Spleen (tissue), 7 donors: ENCODE data around the gene TOM1L1.

Experiments used
- POLR2AphosphoS5 ChIP-seq, 3 donors: sonication (generic); formaldehyde crosslinking; IDR thresholded peaks; one replicate each; pipeline ENCODE4 v1.5.1; 2017; ENCODE audit warnings: antibody characterized with exemption in 3 of 3
- TF ChIP-seq, protein P1 (sequence below), 11 experiments: fragments of 200-600 bp in 7 of 11; fragments of 450-650 bp in 4 of 11; sonication (generic) in 4 of 11; IDR thresholded peaks in 8 of 11; conservative IDR thresholded peaks in 3 of 11; 1 replicate in 7 of 11; 2 replicates in 4 of 11; pipeline versions ENCODE4 v1.4.0 to v1.8.0; 2016 to 2021; ENCODE audit warnings: antibody characterized with exemption in 11 of 11, inconsistent platforms in 4 of 11, mild to moderate bottlenecking in 1 of 11
- donor health status: DM: no; HTN: no; CAD: no; lungs with moderate emphysema.
- donor health status: DM: no; HTN: no; CAD: no.
- donor health status: DM: no; HTN: no; CAD: no.

DNA sequence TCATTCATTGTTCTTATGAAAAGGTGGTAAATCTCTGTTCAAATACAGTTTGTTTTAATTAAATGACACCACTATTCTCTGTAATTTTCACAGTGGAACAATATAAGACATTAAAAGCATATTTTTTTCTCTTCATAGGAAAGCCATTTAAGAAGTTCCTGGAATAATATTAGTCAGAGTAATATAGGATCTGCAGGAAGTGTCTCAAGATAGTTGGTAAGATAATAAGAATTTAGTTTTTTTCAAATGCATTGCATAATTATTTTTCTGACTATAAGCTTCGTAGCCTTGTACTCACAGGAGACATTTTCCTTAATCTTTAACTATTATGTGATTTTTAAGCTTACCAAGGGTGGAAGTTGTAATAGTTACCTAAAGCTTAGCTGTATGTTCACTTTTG is 84.8 kb downstream of the TOM1L1 start:
- no peak for TF ChIP-seq POLR2AphosphoS5 (IDR thresholded peaks at IDR 0.05)
- TF ChIP-seq, protein P1, sequence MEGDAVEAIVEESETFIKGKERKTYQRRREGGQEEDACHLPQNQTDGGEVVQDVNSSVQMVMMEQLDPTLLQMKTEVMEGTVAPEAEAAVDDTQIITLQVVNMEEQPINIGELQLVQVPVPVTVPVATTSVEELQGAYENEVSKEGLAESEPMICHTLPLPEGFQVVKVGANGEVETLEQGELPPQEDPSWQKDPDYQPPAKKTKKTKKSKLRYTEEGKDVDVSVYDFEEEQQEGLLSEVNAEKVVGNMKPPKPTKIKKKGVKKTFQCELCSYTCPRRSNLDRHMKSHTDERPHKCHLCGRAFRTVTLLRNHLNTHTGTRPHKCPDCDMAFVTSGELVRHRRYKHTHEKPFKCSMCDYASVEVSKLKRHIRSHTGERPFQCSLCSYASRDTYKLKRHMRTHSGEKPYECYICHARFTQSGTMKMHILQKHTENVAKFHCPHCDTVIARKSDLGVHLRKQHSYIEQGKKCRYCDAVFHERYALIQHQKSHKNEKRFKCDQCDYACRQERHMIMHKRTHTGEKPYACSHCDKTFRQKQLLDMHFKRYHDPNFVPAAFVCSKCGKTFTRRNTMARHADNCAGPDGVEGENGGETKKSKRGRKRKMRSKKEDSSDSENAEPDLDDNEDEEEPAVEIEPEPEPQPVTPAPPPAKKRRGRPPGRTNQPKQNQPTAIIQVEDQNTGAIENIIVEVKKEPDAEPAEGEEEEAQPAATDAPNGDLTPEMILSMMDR (IDR thresholded peaks at IDR 0.05 in 8 of 11, conservative IDR thresholded peaks at IDR 0.05 in 3 of 11): no peak
